Loucy (cell line): ENCODE measurements around the gene CHSY3.

Experiments
- EZH2phosphoT487 ChIP-seq: fragments of 200-600 bp; IDR thresholded peaks from 2 replicates; pipeline ENCODE4 v1.6.1; 2018; ENCODE audit warnings: antibody characterized with exemption, mild to moderate bottlenecking, moderate library complexity, borderline replicate concordance
- TF ChIP-seq, protein P1 (sequence below): fragments of 200-600 bp; sonication (generic); conservative IDR thresholded peaks from 2 replicates; pipeline ENCODE4 v1.5.1; 2014; ENCODE audit warnings: mild to moderate bottlenecking, antibody characterized with exemption, low read length

DNA sequence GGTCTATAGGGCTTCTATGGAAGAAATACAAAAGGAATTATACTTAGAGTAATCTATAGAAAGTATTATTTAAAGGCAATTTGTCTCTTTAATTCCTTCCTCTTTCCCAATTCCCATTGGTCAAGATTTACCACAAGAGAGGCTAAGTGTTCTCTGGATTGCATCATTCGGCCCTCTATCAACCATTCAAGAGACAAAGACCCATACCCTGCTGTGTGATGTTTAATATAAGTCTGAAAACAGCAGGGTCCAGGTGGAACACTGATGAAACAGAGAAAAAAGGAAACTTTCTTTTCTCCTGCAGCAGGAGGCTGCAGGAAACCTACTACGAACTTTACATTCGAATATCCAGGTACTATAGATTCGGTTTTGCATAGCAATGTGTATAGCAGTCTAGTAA, 323.4 kb downstream of the CHSY3 start:
- TF ChIP-seq, protein P1, sequence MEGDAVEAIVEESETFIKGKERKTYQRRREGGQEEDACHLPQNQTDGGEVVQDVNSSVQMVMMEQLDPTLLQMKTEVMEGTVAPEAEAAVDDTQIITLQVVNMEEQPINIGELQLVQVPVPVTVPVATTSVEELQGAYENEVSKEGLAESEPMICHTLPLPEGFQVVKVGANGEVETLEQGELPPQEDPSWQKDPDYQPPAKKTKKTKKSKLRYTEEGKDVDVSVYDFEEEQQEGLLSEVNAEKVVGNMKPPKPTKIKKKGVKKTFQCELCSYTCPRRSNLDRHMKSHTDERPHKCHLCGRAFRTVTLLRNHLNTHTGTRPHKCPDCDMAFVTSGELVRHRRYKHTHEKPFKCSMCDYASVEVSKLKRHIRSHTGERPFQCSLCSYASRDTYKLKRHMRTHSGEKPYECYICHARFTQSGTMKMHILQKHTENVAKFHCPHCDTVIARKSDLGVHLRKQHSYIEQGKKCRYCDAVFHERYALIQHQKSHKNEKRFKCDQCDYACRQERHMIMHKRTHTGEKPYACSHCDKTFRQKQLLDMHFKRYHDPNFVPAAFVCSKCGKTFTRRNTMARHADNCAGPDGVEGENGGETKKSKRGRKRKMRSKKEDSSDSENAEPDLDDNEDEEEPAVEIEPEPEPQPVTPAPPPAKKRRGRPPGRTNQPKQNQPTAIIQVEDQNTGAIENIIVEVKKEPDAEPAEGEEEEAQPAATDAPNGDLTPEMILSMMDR, result no peak
- no peak for TF ChIP-seq EZH2phosphoT487
